Amygdala (tissue), 56 donors: ENCODE data around the gene CHN2.

ENCODE experiments used
- DNase-seq, 56 donors: peaks; one replicate each; lab custom pipeline; 2025; lab: John Stamatoyannopoulos, UW

The CHN2 gene

DNA sequence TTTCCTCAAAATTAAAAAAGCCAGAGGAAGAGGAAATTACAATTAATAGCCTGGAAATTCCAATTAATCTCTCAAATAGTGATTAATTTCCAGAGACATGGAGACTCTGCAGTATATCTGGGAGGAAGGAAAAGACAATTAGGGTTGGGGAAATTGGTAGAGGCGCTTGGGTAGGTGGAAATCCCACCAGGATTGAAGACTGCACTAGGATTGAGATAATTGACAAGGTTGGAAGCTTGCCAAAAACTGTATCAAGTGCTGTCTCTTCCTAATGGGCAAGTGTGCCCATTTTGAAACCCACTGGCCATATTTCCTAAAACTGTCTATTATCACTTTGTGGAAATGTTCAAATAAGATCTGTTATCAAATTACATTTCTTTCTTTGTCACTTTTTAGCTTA lies 21.6 kb downstream of the CHN2 start:
- DNase-seq, result no peak

DNA sequence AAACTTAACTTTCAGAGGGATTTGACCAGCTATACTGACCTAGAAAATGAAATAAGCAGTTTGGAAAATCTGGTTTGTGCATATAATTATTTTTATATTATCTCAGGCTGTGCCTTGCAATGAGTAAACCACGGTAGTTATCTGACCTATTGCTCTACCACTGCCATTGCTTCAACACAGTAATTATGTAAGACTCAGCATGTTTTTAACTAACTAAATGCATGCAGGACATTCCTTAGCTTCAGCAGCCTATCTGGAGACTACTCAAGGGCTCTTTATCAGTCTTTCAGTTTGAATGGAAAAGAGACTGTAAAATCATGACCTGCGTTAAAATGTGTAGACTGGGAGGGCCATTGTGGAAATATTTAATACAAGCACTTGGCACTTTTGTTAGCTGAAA lies 22.5 kb downstream of the CHN2 start:
- no peak for DNase-seq

DNA sequence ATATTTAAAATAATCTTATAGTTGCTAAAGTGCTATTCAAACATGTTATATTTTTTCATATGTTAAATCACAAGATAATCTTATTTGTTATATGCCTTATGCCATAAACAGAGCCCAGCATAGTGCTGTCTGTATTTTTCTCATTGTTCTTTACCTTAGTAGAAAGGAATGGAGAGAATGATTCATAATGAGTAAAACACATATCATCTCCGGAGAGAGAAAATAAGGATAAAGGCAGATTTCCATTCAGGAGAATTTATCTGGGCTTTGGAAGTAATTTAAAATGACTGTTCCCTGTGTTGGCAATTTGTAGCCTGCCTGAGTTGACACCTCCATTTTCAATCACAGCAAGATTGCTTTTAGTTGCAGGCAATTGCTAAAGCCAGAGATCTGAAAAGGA lies 30.2 kb downstream of the CHN2 start:
- no peak for DNase-seq

DNA sequence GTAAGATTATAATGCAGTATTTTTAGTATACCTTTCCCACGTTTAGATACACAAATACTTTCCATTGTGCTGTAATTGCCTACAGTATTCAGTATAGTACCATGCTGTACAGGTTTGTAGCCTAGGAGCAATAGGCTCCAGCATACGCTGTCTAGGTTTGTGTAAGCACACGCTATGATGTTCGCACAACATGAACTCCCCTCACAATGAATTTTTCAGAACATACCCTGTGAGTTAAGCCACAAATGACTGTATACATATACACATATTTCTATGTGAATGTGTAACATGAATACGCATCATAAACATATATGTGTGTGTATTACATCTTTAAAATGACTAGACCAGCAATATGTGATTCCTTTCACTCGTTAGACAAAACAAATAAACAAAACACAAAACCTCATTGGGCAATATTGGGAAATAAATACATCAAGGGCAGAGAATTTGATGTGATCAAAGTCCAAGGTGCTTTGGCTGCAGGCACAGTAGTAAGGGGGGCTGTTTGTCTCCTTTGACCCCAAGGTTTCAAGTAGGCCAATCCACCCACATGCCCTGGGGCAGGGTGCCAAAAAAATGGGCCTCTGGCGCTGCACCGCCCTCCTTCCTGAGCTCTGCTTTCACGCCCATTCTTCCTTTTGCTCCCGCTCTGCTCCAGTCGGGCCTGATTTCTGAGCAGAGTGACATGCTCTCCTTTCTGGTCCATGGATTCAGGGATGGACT lies 33.9 kb downstream of the CHN2 start:
- no peak for DNase-seq

DNA sequence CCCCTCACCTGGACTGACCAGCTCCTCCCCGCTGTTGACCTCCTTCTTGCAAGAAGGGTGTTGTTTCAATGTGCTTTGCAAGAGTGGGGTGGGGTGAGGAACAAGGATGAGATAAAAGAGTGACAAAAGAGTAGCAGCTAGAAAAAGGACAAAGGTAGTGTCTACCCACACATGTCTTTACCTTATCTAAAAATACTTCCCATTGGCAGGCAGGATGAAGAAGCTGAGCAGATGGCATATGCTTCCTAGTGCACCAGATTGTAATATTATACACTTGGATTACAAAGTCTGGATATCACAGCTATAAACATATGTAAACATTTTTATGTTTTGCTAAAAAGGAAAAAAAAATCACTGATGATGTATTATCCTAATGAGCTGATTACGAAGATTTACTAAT lies 34.5 kb downstream of the CHN2 start:
- DNase-seq, result no peak

DNA sequence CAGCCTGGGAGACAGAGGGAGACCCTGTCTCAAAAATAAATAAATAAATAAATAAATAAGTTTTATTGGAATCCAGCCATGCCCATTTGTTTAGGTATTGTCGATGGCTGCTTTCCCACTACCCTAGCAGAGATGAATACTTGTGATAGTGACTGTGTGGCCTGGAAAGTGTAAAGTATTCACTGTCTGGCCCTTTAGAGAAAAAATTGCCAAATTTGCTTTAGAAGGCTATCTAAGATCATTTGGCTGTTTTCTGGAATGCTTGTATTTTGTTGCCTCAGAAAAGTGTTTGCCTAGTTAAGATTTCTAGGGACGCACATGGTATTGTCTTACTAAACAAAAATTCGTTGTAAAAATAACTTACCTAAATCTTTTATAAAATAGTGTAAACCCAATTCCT lies 35.4 kb downstream of the CHN2 start:
- no peak for DNase-seq

DNA sequence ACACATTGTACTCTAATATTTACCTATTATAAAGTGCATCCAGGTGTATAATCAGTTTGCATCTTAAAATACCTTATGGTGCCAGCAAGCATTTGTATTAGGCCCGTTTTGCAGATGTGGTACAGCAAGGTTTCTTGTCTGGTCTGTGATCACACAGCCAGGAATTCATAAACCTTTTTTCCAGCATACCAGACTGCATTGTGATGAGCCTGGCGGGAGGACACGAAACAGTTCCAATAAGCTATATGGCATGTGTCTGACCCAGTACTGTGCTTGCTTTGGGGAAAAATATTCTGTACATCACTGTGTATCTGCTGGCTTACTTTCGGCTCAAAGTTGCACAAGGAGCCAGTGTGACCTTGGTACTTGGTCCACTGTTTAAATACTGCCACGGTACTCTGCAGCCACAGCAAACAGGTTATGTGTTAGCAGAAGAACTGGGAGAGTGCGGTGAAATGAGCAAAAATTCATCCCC lies 36.3 kb downstream of the CHN2 start:
- no peak for DNase-seq

DNA sequence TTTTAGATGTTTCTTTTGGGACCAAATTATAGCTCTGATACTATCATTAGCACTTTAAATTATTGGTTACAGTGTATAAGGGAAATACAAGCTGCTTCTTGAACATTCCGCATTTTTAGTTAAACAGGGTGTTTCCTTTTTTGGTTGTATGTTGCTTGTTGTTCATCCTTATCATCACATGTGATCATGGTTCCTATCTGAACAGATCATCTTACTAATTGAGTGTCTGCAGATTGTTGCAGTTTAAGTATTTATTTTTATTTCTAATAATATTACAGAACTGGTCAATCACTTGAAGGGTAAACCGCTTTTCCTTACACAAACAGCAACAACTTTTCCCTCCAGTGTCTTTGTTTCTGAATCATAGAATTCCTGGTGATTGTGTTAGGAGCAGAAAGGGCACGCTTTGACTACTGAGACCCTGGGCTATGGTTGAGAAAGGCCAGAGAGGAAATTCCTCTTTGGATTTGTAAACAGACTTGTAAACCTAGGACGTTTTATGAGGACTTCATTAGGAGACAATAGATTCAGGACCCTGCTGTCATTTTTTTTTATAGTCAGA lies 37.2 kb downstream of the CHN2 start:
- DNase-seq, result no peak

DNA sequence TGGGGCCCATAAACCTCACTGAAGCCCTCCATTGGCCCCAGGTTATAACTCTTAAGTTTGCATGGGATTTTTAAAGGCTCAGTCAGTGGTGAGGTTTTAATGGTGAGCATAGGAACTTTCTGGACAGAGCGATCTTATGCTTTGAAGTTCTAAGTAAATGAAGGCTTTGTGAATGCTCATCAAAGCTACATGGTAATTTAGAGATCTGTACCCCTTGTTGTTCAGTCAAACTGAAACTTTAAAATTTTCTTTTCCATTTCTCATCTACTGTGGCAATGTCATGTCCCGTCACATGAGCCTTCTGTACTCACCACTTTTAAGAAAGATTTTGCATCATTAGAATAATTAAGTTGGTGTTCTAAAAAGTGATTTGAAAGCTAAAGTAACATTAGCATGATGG lies 39.9 kb downstream of the CHN2 start:
- DNase-seq, result no peak

DNA sequence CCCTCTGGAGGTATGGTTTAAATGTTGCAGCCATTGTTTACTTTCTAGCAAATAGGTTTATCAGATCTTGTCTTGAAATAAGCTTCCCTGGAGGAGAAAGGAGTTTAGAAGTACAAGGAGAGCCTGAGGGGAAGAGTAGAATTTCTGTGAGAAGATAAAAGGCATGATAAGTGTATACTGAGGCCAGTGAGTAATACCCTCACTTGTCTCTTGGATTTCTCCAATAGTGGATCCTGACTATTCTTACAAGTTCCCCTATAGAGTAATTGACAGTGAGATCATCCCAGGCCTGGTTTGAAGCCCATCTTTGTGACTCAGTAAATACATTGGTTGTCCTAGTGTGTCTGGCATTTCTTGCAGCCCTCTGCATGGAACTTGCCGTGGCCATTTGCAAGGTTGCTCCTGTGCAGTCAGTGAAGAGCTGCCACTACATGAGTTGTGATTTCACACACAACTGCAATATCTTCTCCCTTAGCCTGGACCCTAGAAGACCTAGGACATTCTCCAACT lies 41.6 kb downstream of the CHN2 start:
- no peak for DNase-seq

DNA sequence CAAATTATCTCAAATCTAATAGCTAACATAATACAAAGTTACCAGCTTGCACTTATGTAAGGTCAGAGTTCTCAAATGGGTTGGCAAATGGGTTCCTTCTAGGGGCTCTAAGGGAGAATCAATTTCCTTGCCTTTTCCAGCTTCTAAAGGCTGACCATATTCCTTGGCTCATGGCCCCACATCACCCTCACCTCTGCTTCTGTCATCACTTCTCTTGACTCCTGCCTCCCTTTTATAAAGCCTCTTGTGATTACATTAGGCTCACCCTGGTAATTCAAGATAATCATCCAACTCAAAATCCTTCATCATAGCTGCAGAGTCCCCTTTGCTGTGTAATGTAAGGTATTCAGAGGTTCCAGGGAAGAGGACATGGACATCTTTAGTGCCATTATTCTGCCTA lies 42.1 kb downstream of the CHN2 start:
- no peak for DNase-seq

DNA sequence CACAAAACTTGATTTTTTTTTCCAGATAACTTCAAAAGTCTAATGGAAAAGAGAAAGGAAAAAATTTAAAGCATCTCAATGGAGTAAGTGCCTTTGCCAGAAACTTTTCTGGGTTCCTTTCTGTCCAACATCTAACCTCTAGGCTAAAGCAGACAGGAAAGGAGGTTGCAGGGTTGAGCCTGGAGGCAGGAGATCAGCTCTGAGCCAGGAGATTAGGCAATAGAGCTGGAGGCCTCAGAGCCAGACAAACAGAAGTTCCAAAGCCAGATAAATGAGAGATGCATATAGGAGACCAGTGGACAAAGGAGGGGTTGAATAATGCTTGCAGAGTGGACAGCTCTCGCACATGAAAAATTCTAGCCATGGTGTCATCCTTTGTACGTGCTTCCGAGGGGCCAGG lies 42.9 kb downstream of the CHN2 start:
- DNase-seq, result no peak

DNA sequence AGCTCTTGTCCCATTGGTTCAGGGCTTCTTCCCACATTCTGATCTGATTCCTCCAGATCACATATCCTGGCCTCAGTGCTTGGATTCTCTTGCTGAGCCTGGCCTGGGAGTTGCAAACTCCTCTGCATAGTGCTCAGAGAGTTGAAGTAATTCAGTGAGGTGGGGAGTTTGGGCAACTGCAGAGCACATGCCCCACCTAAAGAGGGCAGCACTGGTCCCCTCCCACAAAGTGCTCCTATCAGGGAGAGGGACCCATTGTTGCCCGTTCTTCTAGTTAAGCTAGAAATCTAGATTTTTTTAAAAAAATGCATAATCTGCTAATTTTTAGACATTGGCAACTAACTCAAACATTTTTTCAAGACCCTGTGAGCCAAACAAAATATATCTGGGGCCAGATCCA lies 45.1 kb downstream of the CHN2 start:
- no peak for DNase-seq

DNA sequence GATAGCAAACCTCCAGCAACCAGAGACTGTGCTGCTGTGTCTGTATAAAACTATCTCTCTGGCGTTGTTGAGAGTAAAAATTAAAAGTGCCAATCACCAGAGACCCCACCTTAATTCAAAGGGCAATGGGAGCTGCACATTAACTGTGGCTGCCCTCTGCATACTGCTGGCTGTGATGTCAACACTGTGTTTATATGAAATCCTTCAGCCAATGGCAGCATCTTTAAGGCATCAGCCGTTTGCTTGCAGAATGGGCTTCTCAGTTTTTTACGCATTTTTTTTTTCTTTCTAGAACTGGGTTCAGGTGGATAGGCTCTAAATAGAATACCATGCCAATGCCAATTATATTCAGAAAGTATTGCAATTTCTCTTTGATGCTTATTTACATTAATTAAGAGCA lies 47.7 kb downstream of the CHN2 start:
- no peak for DNase-seq

DNA sequence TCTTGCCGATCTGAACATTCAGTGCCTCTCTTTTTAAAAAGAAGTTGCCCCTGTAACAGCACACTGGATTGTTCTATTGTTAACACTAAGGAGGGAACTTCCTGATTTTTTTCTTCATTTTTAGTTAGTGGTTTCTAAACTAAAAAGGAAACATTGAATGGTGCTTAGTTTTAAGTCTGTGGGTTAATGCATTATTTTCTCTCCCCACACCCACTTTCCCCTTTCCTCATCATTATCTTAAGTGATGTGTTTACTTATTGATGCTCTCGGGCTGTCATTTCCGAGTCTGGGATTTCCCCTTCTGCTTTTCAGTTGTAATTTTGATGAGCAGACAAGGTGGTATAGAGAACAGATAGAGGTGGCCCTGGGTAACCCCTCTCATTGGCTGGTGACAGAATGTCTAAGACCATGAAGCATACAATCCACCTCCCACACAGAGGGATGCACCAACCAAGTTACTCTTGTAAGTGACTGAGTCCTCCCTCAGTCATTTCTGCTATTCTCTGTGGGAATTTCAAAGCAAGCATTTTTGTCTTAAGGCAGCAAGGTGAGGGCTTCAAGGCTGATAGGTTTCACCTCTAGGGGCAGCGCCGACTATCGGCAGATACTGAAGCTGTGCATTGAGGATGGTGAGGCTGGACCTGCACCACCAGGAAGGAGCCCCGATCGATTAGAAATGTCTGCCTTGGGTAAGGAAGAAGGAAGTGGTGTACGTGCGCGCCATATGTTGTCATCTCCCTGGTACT lies 49.5 kb downstream of the CHN2 start:
- no peak for DNase-seq

DNA sequence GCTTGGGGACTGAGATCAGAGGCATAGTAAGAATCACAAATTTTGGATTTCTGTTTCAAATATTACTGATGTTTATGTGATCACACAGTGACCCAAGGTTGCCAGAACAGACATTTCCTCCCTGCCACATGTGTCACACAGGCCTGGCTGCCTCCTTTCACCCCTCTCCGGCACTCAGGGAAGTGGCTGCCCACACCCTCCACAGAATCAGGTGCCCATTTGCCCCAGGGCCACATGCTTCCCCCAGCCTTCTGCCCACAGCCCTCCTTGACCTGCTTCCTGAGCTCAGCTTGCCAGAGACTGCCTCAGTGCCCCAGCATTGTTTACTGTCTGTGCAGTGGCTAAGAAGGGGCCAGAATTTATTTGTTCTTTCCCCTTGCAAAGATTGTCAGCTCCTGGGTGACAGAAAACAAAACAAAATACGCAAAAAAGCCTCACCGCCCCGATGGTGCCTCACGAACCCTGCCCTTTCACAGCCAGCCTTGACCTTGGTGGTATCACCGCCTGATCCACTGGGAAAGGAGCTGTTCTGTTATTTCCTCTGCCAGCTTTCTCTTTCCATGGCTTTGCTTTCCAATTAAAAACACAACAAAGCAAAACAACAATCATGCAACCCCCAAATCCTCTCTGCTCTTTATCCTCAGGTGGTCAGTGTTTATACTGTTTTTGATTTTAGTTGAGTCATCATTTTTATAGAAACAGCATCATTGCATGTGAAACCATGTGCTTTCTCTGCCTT lies 52.8 kb downstream of the CHN2 start:
- DNase-seq, result no peak

DNA sequence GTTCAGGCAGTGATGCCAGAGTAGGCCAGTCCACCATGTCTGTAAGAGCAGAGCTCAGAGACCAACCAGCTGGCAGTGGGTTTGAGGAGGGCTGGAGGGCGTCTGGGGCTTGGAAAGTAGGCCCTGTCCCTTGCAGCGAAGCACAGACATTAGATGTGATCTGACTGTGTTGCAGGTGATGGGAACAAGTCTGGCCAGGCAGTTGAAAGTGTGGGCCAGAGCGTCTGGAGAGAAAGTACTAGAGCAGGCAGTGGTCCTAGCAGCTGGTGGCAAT lies 53.3 kb downstream of the CHN2 start:
- DNase-seq, result no peak

DNA sequence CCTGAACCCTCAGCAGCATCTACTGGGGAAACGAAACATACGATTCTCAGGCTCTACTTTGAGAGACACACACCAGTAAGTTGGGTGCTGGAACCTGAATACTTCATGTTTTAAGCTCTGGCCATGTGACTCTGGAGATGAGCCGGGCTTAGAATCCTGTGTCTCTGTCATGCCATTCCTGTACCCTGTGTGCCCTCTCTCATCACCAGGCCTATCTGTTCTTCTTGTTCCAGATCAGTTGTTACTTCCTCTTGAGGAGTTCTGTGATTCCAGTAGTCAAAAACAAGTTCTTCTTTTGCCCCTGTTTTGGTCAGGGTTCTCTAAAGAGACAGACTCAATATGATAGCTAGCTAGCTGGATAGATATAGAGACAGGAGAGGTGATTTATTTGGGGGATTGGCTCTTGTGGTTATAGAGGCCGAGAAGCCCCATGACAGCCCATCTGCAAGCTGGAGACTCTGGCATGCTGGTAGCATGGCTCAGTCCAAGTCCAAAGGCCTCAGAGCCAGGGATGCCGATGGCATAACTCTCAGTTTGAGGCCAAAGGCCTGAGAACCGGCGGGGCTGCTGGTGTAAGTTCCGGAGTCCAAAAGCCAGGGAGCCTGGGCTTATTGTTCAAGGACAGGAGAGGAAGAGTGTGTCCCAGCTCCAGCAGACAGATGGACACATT lies 54.3 kb downstream of the CHN2 start:
- DNase-seq, result no peak

DNA sequence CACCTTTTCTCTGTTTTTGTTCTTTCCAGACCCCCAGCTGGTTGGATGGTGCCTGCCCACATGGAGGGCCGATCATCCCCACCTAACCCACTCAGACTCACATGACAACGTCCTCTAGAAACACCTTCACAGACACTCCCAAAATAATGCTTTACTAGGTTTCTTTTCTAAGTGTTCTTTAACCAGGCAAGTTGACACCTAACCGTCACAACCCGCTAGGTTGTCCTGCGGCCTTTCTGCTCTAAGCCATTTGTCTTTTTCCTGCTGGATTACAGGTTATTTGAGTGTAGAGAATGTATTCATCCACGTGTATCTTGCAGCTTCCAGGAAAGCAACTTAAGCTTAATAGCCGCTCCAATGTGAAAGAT lies 54.8 kb downstream of the CHN2 start:
- no peak for DNase-seq

DNA sequence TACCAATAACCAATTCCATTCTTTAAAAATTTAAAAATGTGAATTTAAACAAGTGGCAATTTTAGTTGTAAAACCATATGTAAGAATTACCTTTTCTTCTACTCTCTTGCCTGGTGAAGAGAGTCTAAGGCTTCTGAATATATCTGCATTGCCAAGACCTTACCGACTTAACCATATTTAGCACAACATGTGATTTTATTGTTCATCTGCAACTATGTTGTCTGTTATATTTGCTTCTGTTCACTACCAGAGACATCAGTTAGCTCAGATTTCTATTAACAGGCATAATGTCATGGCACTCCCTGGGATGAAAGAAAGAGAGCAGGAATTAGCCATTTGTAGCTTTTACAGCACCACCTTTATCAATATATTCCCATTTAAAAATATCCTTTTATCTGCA lies 55.3 kb downstream of the CHN2 start:
- DNase-seq, result no peak

DNA sequence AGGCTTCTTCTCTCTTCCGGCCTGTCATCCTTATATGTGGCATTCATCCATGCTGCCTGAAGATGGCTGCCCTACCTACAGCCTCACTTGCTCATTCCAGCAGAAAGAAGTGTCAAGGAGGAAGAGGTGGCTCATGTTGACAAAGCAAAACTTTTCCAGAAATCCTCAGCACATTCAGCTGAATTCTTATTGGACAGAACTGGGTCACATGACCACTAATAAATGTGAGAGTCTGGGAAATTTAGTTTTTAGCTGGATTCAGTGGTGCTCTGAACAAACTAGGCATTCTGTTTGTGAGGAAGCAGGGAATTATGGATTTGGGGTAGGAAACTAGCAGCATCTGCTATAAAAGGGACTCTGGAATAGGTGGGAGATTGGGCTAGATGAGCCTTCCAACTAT lies 58.6 kb downstream of the CHN2 start:
- DNase-seq, result no peak
